ENCODE results near the gene RDH8.

DNA sequence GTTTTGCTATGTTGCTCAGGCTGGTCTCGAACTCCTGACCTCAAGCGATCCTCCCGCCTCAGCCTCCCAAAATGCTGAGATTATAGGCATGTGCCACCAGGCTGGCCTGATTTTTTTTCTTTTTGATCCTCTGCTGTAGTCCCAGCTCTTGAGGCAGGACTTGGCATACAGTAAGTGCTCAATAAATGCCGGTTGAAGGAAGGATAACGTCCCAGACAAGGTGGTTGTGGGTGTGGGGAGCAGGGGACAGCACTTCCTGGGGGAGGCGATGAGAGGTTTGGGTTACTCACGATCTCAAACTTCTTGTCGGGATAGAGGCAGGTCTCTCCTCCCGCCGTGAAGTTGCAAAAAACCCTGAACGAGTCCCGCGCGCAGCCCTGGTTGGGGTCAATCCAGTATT, 47.3 kb upstream of the RDH8 start:
- TF ChIP-seq, protein P1, sequence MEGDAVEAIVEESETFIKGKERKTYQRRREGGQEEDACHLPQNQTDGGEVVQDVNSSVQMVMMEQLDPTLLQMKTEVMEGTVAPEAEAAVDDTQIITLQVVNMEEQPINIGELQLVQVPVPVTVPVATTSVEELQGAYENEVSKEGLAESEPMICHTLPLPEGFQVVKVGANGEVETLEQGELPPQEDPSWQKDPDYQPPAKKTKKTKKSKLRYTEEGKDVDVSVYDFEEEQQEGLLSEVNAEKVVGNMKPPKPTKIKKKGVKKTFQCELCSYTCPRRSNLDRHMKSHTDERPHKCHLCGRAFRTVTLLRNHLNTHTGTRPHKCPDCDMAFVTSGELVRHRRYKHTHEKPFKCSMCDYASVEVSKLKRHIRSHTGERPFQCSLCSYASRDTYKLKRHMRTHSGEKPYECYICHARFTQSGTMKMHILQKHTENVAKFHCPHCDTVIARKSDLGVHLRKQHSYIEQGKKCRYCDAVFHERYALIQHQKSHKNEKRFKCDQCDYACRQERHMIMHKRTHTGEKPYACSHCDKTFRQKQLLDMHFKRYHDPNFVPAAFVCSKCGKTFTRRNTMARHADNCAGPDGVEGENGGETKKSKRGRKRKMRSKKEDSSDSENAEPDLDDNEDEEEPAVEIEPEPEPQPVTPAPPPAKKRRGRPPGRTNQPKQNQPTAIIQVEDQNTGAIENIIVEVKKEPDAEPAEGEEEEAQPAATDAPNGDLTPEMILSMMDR (IDR thresholded peaks at IDR 0.05), result no peak
- TF ChIP-seq POLR2A (IDR thresholded peaks at IDR 0.05), result no peak
